H1 (cell line): Measurements from ENCODE around the gene CHST11. TPM values are rescaled to one million over a fixed set of nuclear protein-coding genes. Genes with fewer than 3 reads are reported as not detected.

ENCODE experiments used
- CTCF ChIA-PET: fragments of 300-600 bp; sonication (Branson Sonifier 250); formaldehyde crosslinking; loops from one replicate; lab custom pipeline; 2021; ENCODE audit not compliant: partially characterized antibody; lab: Charles Lee
- POLR2A ChIA-PET: fragments of 300-600 bp; sonication (Branson Sonifier 250); formaldehyde crosslinking; loops from one replicate; lab custom pipeline; 2021; ENCODE audit warnings: inconsistent platforms; ENCODE audit not compliant: partially characterized antibody; lab: Charles Lee
- DNase-seq, 2 experiments: peaks; one replicate each; pipeline versions ENCODE4 v3.0.0 to v3.0.0-alpha.2; 2010 to 2022; ENCODE audit warnings: low spot score in 2 of 2, low read depth in 1 of 2, mixed read lengths in 1 of 2
- FAIRE-seq: peaks from 2 replicates; lab custom pipeline; 2011; peaks lifted over from hg19 to GRCh38; lab: Jason Lieb, UNC
- H2AFZ ChIP-seq: 2 replicates; pipeline ENCODE4 v1.8.1; 2012; ENCODE audit warnings: low read length, inconsistent platforms
- H2AK5ac ChIP-seq: 2 replicates; pipeline ENCODE4 v1.6.1; 2013; ENCODE audit warnings: low read depth, low read length
- H2BK120ac ChIP-seq: replicated peaks from 2 replicates; pipeline ENCODE3; 2013; ENCODE audit warnings: low read depth, low read length, inconsistent platforms
- H2BK12ac ChIP-seq: 2 replicates; pipeline ENCODE4 v1.6.1; 2013; ENCODE audit warnings: low read depth, low read length
- H2BK15ac ChIP-seq: 2 replicates; pipeline ENCODE4 v1.6.1; 2013; ENCODE audit warnings: low read length
- H2BK20ac ChIP-seq: 2 replicates; pipeline ENCODE4 v1.6.1; 2013; ENCODE audit warnings: low read length
- H2BK5ac ChIP-seq: 2 replicates; pipeline ENCODE4 v1.6.1; 2013; ENCODE audit warnings: low read depth, low read length
- H3K14ac ChIP-seq: 2 replicates; pipeline ENCODE4 v1.6.1; 2013; ENCODE audit warnings: inconsistent platforms; ENCODE audit not compliant: insufficient read length
- H3K18ac ChIP-seq: 2 replicates; pipeline ENCODE4 v1.6.1; 2013; ENCODE audit warnings: low read length; ENCODE audit errors: extremely low read depth
- H3K23ac ChIP-seq: 2 replicates; pipeline ENCODE4 v1.6.1; 2013; ENCODE audit warnings: inconsistent platforms; ENCODE audit not compliant: insufficient read length
- H3K23me2 ChIP-seq: 2 replicates; pipeline ENCODE4 v1.6.1; 2013; ENCODE audit warnings: low read depth, low read length
- H3K27ac ChIP-seq: 2 replicates; pipeline ENCODE4 v1.6.1; 2011; ENCODE audit warnings: low read depth, low read length, inconsistent platforms
- H3K27me3 ChIP-seq, 4 experiments: replicated peaks in 1 of 4; 1 replicate in 1 of 4; 2 replicates in 3 of 4; pipeline versions ENCODE4 v1.6.1 to v1.8.1; 2011 to 2013; ENCODE audit warnings: low read length in 3 of 4, mild to moderate bottlenecking in 3 of 4, inconsistent platforms in 2 of 4, mixed read lengths in 2 of 4, moderate library complexity in 1 of 4; ENCODE audit not compliant: control insufficient read depth in 3 of 4, insufficient read depth in 3 of 4; ENCODE audit errors: extremely low read depth in 1 of 4
- H3K36me3 ChIP-seq, 4 experiments: 2 replicates each; pipeline versions ENCODE4 v1.6.1 to v1.8.1; 2011 to 2013; ENCODE audit warnings: mild to moderate bottlenecking in 4 of 4, low read length in 3 of 4, moderate library complexity in 2 of 4, control low read depth in 1 of 4, inconsistent platforms in 1 of 4; ENCODE audit not compliant: insufficient read depth in 4 of 4, control insufficient read depth in 2 of 4
- H3K4ac ChIP-seq: replicated peaks from 2 replicates; pipeline ENCODE3; 2013; ENCODE audit warnings: low read length, low read depth, mixed read lengths, inconsistent platforms; ENCODE audit not compliant: insufficient read length
- H3K4me1 ChIP-seq, 4 experiments: replicated peaks in 1 of 4; 1 replicate in 1 of 4; 2 replicates in 3 of 4; pipeline versions ENCODE4 v1.6.1 to v1.8.1; 2011 to 2013; ENCODE audit warnings: low read length in 3 of 4, inconsistent platforms in 2 of 4, mixed read lengths in 1 of 4; ENCODE audit not compliant: insufficient read depth in 4 of 4, control insufficient read depth in 3 of 4
- H3K4me2 ChIP-seq, 2 experiments: 2 replicates each; pipeline versions ENCODE4 v1.6.1 to v1.8.1; 2011 to 2013; ENCODE audit warnings: low read depth in 2 of 2, low read length in 2 of 2, control low read depth in 1 of 2, inconsistent platforms in 1 of 2, mild to moderate bottlenecking in 1 of 2; ENCODE audit not compliant: insufficient read depth in 1 of 2
- H3K4me3 ChIP-seq, 4 experiments: fragments of 200-600, 300-600 bp in 1 of 4; sonication (generic), shearing (Covaris generic), sonication (Bioruptor Twin) in 1 of 4; 2 replicates each; pipeline versions ENCODE4 v1.5.1 to v1.8.1; 2011 to 2016; ENCODE audit warnings: low read length in 4 of 4, low read depth in 3 of 4, control low read depth in 2 of 4, inconsistent platforms in 2 of 4, mild to moderate bottlenecking in 2 of 4, mixed read lengths in 1 of 4, moderate library complexity in 1 of 4; ENCODE audit not compliant: insufficient read depth in 2 of 4; ENCODE audit errors: extremely low read depth in 1 of 4
- H3K56ac ChIP-seq: replicated peaks from 2 replicates; pipeline ENCODE3; 2013; ENCODE audit warnings: low read depth, mild to moderate bottlenecking, mixed read lengths, low read length, inconsistent platforms; ENCODE audit not compliant: insufficient read length
- H3K79me1 ChIP-seq: 2 replicates; pipeline ENCODE4 v1.6.1; 2013; ENCODE audit warnings: low read depth, low read length, control low read depth
- H3K79me2 ChIP-seq, 2 experiments: 2 replicates each; pipeline versions ENCODE4 v1.6.1 to v1.8.1; 2012 to 2013; ENCODE audit warnings: low read length in 2 of 2, mild to moderate bottlenecking in 2 of 2, inconsistent platforms in 1 of 2; ENCODE audit not compliant: insufficient read depth in 2 of 2, control insufficient read depth in 1 of 2
- H3K9ac ChIP-seq, 4 experiments: replicated peaks in 1 of 4; 1 replicate in 1 of 4; 2 replicates in 3 of 4; pipeline versions ENCODE4 v1.6.1 to v1.8.1; 2011 to 2013; ENCODE audit warnings: low read depth in 3 of 4, low read length in 3 of 4, control low read depth in 2 of 4, mild to moderate bottlenecking in 2 of 4, moderate library complexity in 2 of 4, inconsistent platforms in 1 of 4; ENCODE audit errors: extremely low read depth in 1 of 4
- H3K9me3 ChIP-seq, 2 experiments: 2 replicates each; pipeline versions ENCODE4 v1.6.1 to v1.8.1; 2012 to 2013; ENCODE audit warnings: mild to moderate bottlenecking in 2 of 2, moderate library complexity in 2 of 2, control low read depth in 1 of 2, inconsistent platforms in 1 of 2, low read depth in 1 of 2, low read length in 1 of 2, mixed read lengths in 1 of 2; ENCODE audit not compliant: insufficient read depth in 2 of 2
- H4K20me1 ChIP-seq, 2 experiments: replicated peaks in 1 of 2; 2 replicates each; pipeline versions ENCODE3 to v1.8.1; 2011 to 2013; ENCODE audit warnings: inconsistent platforms in 2 of 2, low read length in 2 of 2, mild to moderate bottlenecking in 1 of 2; ENCODE audit not compliant: insufficient read depth in 2 of 2, control insufficient read depth in 1 of 2
- H4K5ac ChIP-seq: 2 replicates; pipeline ENCODE4 v1.6.1; 2013; ENCODE audit warnings: low read length, low read depth, mixed read lengths, inconsistent platforms; ENCODE audit not compliant: insufficient read length
- H4K8ac ChIP-seq: 2 replicates; pipeline ENCODE4 v1.8.0; 2013; ENCODE audit warnings: mild to moderate bottlenecking, moderate library complexity, low read length, inconsistent platforms; ENCODE audit not compliant: insufficient read depth; ENCODE audit errors: extremely low read depth
- H4K91ac ChIP-seq: replicated peaks from 2 replicates; pipeline ENCODE3; 2013; ENCODE audit warnings: low read length, mixed read lengths, inconsistent platforms; ENCODE audit not compliant: insufficient read length
- HDAC6 ChIP-seq: IDR thresholded peaks from one replicate; pipeline ENCODE4 v1.7.1; 2012; ENCODE audit warnings: low read depth, mild to moderate bottlenecking, inconsistent platforms, low read length, moderate library complexity
- WGBS, 2 experiments: shearing (Covaris generic) in 1 of 2; methylation state at CpG; one replicate each; pipeline versions ENCODE4 v1.1.6 to v1.1.7; 2013 to 2015; ENCODE audit warnings: low lambda C conversion rate in 2 of 2, mixed read lengths in 2 of 2, inconsistent platforms in 1 of 2, low coverage in 1 of 2, missing lambda C conversion rate in 1 of 2; ENCODE audit not compliant: insufficient replicate concordance in 2 of 2, insufficient coverage in 1 of 2, insufficient read length in 1 of 2; ENCODE audit errors: extremely low coverage in 1 of 2, missing lambda C conversion rate in 1 of 2; 5-methylcytosine and 5-hydroxymethylcytosine counted together
- polyA plus RNA-seq, 7 experiments: library from polyadenylated mRNA; depleted of rRNA in 3 of 7; stranded (reverse) in 5 of 7; unstranded in 2 of 7; fragments of >200 nt in 5 of 7; fragments of 200-250 nt in 2 of 7; gene quantifications; 1 replicate in 5 of 7; 2 replicates in 1 of 7; 4 replicates in 1 of 7; pipeline versions ENCODE4 v1.2.1 to v1.2.3, GENCODE V29; 2011 to 2013; ENCODE audit warnings: missing spikeins in 2 of 7, mixed read lengths in 2 of 7
- total RNA-seq: library from RNA; stranded (reverse); fragmentation: NEBNext Ultra II Directional; extraction: Animal tissue kit (Norgen Biotek cat#: 25700); gene quantifications from 2 replicates; pipeline ENCODE4 v1.2.1, GENCODE V29; 2021

CHST11 gene
- total and polyA plus RNA-seq, 2 of the 8 experiments (the other 6 are each of a cell fraction or from before 2014, with no cell fraction given) = 14.4 to 20.8 TPM

DNA sequence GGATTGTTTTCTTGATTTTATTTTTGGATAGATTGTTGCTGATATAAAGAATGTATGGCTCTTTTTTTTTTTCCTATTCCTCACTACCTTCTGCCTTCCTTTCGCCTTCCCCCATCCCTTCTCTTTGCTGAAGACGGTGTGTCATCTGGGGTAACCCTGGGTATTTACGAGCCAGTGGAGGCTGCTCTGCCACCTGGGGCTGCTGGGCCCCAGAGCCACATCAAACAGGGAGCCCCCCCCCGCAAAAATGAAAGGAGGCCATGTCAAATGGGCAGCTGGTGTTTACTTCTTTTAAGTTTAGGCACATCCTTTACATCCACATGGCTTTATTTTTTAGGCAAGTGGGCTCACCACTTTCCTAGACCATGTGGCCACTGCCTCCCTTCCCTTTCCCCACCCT lies 25.4 kb downstream of the CHST11 start:
- Histone ChIP-seq H3K27me3 (no peaks in the 10 kb centered on the region), H3K23ac (no peak overlapping the region), H4K5ac (no peak overlapping the region), H2AK5ac (no peak overlapping the region), H2AFZ (no peak overlapping the region)
- DNase-seq (no peak), FAIRE-seq (no peak)
- TF ChIP-seq HDAC6 = no peak
- TF ChIP-seq, all 59 proteins: peak for 0
- Histone ChIP-seq H2BK20ac (no peak overlapping the region), H2BK12ac (no peak overlapping the region), H3K79me1 (no peaks in the 10 kb centered on the region; the same call in none of the 2 replicates), H2BK120ac (no peak overlapping the region), H3K56ac (no peak overlapping the region), H3K27ac (no peak overlapping the region), H3K4me1 (peaks cover 0 to 4% (median 0%) of the 10 kb centered on the region in 4 experiments; a peak in 1 of 7 replicates), H2BK15ac (no peak overlapping the region), H3K4me3 (no peak overlapping the region), H3K18ac (no peak overlapping the region), H3K4me2 (no peak overlapping the region), H3K4ac (no peak overlapping the region), H4K8ac (no peak overlapping the region), H3K23me2 (no peaks in the 10 kb centered on the region), H4K91ac (no peak overlapping the region), H3K79me2 (no peaks in the 10 kb centered on the region; a peak in 1 of 4 replicates), H3K14ac (no peak overlapping the region), H3K36me3 (no peaks in the 10 kb centered on the region), H2BK5ac (no peak overlapping the region), H3K9me3 (no peaks in the 10 kb centered on the region), H4K20me1 (peaks cover 0 to 5% of the 10 kb centered on the region in 2 experiments), H3K9ac (no peak overlapping the region)
- WGBS, 2 experiments = 48% methylated on average over 4 of the region's 4 CpGs; no CpG with 5 or more reads in 1 of the 2 experiments
- ChIA-PET CTCF (interaction anchor here (0.6 to 1.0 kb wide), 2 partner anchors 11 to 101 kb away, joined by 3 read pairs; no protein-coding TSS in a partner anchor), POLR2A (no interaction called here)
